IPS DF 19.7 (cell line): ENCODE data around the gene STK32B.

Experiments
- DNase-seq: peaks from one replicate; pipeline ENCODE4 v3.0.0-alpha.2; 2013; ENCODE audit warnings: low read depth, low spot score

STK32B gene

GRCh38 chr4:5524446-5525299 lies 473.4 kb downstream of the STK32B start:
- no peak for DNase-seq

DNA sequence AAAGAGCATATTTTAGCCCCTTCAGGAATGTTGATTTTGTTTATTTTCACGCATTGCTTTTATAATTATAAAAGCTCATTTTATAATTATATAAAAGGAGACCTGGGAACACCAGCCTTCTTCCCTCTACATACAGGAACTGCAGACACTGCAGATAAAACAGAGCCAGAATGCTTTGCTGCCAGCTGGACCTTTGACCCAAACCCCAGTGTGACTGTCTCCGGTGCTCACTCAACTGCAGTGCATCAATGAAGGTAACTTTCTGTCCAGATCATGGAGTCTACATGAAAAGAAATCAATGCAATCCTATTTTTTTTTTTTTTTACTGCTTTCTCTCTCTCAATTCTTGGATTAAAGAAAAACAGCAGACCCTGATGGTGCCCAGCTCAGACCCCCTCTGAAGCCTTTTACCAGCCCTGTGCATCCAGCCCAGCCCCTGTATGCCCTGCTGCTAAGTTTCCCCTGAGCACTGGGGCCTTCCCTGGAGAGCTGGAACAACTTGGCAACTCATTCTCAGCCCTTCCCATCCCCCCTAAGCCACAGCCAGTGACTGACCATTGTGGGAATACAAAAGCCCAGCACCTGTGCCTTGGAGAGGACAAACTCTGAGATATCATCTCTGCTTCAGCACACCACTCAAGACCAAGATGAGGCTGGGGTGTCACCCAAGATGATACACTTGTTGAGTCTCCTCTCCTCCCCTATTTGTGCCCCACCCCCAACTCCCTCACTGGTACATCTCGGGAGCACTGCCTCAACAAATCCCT lies 475.0 kb downstream of the STK32B start:
- DNase-seq, result no peak

DNA sequence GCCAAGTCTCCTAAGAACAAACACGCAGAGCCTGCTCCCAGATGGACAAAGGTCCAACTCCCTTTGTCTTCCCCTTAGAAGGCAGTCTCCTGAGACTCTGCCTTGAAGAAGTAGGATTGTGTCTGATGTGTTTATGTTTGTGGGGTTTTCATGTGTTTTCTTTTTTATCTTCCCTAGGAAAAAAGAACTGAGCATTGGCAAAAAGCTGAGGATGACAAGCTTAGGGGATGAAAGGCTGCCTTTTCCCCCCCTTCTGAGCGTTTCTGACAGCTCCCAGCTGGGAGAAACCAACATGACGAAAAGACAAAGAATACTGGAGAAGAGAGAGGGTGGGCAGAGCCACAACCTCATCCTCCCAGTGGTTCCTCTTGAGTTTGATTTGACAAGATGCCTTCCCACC lies 475.9 kb downstream of the STK32B start:
- no peak for DNase-seq

- DNase-seq, result no peak
Measured at GRCh38 chr4:5528031-5528436, 476.8 kb downstream of the STK32B start.

DNA sequence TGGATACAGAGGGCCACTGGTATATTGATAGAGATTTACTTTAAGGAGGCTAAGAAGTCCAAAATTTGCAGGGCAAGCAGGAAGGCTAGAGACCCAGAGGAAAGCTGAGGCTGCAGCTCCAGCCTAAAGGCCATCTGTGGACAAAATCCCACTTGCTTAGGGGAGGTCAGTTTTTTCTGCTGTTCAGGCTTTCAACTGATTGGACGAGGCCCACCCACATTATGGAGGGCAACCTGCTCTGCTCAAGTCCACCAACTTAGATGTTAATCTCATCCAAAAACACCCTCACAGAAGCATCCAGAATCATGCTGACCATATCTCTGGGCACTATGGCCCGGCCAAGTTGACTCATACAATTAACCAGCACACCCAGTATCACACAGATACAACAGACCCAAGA lies 480.8 kb downstream of the STK32B start:
- no peak for DNase-seq

DNA sequence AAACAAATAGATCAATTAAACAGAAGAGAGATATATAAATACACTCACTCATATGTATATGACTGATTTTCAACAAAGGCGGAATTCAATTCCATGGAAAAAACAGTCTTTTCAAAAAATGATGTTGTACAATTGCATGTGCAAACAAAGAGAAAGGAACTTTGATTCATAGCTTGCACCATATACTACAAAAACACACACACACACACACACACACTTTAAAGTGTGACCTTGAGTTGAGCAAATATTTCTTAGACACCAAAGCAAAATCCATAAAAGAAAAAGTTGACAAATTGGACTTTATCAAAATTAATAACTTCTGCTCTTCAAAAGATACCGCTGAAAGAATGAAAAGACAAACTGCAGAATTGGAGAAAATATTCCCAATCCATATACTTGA lies 488.3 kb downstream of the STK32B start:
- no peak for DNase-seq

DNA sequence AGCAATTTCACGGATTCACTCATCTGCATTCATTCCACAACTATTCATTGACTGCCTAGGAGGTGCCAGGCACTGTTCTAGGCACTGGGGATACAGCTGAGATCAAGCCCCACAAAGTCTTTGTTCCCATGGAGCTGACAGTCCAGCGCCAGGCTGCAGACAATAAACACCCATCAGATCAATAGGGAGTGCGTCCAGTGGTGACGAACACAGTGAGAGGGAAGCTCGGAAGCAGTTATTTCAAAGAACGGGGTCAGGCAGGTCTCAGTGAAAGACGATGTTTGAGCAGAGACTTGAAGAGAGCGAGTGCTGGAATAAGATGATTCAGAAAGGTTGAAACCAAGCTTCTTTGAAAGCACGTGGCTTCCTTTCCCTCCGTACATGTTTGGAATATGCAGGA lies 489.9 kb downstream of the STK32B start:
- no peak for DNase-seq

GRCh38 chr4:5543681-5544080 lies 492.4 kb downstream of the STK32B start:
- DNase-seq, result no peak

- DNase-seq, result no peak
Measured at GRCh38 chr4:5544762-5545161, 493.5 kb downstream of the STK32B start.

DNA sequence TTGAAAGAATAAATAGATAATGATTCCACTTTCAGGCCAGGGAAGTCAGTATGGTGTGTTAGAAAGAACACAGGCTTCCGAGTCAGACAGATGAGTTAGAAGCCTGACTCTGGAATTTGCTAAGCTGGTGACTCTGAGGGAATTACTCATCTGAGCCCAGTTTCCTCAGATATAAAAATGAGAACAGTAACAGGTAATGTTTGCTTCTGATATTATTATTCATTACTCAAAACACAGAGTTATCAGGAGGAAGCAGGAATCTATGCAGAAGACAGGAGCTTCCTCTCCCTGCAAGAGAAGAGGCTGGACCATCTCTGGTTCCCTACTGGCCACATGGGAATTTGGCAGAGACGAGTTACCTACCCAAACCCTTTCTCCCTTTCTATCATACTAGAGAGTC lies 494.0 kb downstream of the STK32B start:
- DNase-seq, result no peak

GRCh38 chr4:5547651-5548249 lies 496.5 kb downstream of the STK32B start:
- DNase-seq, result no peak
